ENCODE measurements around the gene KRT34. TPM values are rescaled to one million over a fixed set of nuclear protein-coding genes. Genes with fewer than 3 reads are reported as not detected.
"Not testable (repeated sequence)": the region's sequence is repeated elsewhere in the genome, so short reads cannot be mapped to it uniquely, and the experiment has no call there.

The KRT34 gene
- polyA plus RNA-seq, 1 of the 3 experiments (the other 2 are of a cell fraction), result 0.08 TPM

DNA sequence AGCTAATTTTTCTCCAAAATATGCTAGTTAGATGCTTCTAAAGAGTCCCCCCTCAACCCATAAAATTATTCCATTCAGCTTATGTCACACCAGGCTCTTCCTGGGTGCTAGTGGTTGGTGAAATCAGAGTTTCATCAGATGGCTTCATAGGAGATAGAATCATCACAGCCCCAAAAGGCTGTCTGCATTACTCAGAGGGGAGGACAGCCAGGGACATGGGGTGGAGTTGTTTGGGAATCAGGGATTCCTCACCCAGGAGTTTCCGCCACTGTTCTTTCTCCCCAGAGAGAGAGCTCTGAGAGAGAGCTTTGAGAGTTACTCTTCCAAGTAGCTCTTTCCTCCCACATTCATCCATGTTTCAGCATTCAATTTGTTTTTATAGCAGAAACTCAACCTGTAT lies 288 bp upstream of the KRT34 start:
- Histone ChIP-seq H3K27me3 (ENCODE audit: insufficient read depth) (no peaks in the 10 kb centered on the region), H3K36me3 (replicated peaks in 1 of 2; ENCODE audit: control insufficient read depth in 1 of 2, insufficient read depth in 2 of 2, low read length in 1 of 2) (no peaks in the 10 kb centered on the region), H3K9me2 (no peaks in the 10 kb centered on the region), H2AFZ (ENCODE audit: low read depth) (no peak overlapping the region), H3K4me3 (ENCODE audit: low read depth in 2 of 2, low read length in 1 of 2) (no peak overlapping the region), H3K4me2 (no peak overlapping the region), H4K20me1 (ENCODE audit: insufficient read depth) (no peaks in the 10 kb centered on the region), H3K27ac (ENCODE audit: low read depth in 2 of 2, low read length in 1 of 2) (no peak overlapping the region), H3K79me2 (ENCODE audit: insufficient read depth) (no peaks in the 10 kb centered on the region), H3K9me3 (no peaks in the 10 kb centered on the region), H3K4me1 (ENCODE audit: control insufficient read depth in 1 of 2, insufficient read depth in 2 of 2, low read depth in 1 of 2, low read length in 1 of 2) (peaks cover 0 to 6% of the 10 kb centered on the region in 2 experiments; a peak in 1 of 4 replicates), H3K9ac (no peak overlapping the region), H3F3A (replicated peaks; ENCODE audit: insufficient read depth) (no peaks in the 10 kb centered on the region)
- no peak for DNase-seq
- ChIA-PET POLR2A (no interaction called here), CTCF (interaction anchor here (0.7 to 0.9 kb wide), 2 partner anchors 167 to 266 kb away, joined by 3 to 4 read pairs; no protein-coding TSS in a partner anchor)
- WGBS (ENCODE audit: low lambda C conversion rate), result 93% methylated on average over 1 of the region's 1 CpG
- TF ChIP-seq GATA2 (CRISPR knock-in tag; IDR thresholded peaks at IDR 0.05) (no peak), RCOR1 (IDR thresholded peaks at IDR 0.05; ENCODE audit: low read length) (no peak), MXI1 (IDR thresholded peaks at IDR 0.05; ENCODE audit: low read depth, low read length) (no peak)
- TF ChIP-seq, protein P1, sequence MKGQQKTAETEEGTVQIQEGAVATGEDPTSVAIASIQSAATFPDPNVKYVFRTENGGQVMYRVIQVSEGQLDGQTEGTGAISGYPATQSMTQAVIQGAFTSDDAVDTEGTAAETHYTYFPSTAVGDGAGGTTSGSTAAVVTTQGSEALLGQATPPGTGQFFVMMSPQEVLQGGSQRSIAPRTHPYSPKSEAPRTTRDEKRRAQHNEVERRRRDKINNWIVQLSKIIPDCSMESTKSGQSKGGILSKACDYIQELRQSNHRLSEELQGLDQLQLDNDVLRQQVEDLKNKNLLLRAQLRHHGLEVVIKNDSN (IDR thresholded peaks at IDR 0.05; ENCODE audit: borderline replicate concordance, low read depth), result no peak

DNA sequence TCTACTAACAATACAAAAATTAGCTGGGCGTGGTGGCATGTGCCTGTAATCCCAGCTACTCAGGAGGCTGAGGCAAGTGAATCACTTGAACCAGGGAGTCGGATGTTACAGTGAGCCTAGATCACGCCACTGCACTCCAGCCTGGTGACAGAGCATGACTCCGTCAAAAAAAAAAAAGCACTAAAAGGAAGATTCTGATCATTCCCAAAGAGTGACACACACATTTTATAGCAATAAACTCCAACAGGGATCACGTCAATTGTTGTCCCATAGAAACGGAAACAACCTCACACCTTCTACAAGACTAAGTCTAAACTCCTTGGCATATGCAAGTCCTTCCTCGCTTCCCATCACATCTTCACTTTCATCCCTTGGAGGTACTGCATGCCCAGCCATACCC lies 2.0 kb downstream of the KRT34 start:
- H3F3A ChIP-seq (replicated peaks; ENCODE audit: insufficient read depth); H3K27me3 ChIP-seq (ENCODE audit: insufficient read depth); DNase-seq; H3K9ac ChIP-seq; H3K4me3 ChIP-seq (ENCODE audit: low read depth in 2 of 2, low read length in 1 of 2); POLR2A ChIA-PET; H3K79me2 ChIP-seq (ENCODE audit: insufficient read depth); H3K36me3 ChIP-seq (replicated peaks in 1 of 2; ENCODE audit: control insufficient read depth in 1 of 2, insufficient read depth in 2 of 2, low read length in 1 of 2); H3K4me2 ChIP-seq; H3K4me1 ChIP-seq (ENCODE audit: control insufficient read depth in 1 of 2, insufficient read depth in 2 of 2, low read depth in 1 of 2, low read length in 1 of 2); H3K9me2 ChIP-seq; H2AFZ ChIP-seq (ENCODE audit: low read depth); H3K9me3 ChIP-seq; H4K20me1 ChIP-seq (ENCODE audit: insufficient read depth); CTCF ChIA-PET: not testable (repeated sequence)
- H3K27ac ChIP-seq (ENCODE audit: low read depth in 2 of 2, low read length in 1 of 2), result peak overlapping the region in 1 of 2 experiments; percentile 28; a peak in 1 of 4 replicates
- 0 out of 2 replicates have a peak, but pooled peaks have one; percentile 27 for TF ChIP-seq JUND (IDR thresholded peaks at IDR 0.05)
- 36% methylated on average over 7 of the region's 7 CpGs for WGBS (ENCODE audit: low lambda C conversion rate)

DNA sequence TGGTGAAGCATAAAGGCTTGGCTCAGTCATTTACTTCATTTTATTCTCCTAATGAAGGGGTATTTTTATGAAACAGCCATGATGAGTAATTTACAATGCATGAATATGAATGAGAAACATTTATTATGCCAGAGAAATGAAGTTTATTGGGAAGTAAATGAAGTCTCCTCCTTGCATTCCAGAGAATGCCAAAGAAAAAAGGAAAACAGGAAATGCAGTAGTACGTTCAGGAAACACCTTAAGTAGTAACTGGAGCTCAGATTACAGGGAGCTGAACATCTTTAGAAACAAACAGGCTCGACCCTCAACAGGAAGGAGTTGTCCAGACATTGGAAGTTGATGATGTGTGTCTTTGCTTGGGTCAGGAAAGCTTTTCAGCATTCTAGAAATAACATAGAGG lies 4.6 kb downstream of the KRT34 start:
- ChIA-PET CTCF (interaction anchor here (2.3 kb wide), 1 partner anchor 171 kb away, joined by 7 read pairs; no protein-coding TSS in a partner anchor), POLR2A (no interaction called here)
- H3K4me1 ChIP-seq (ENCODE audit: control insufficient read depth in 1 of 2, insufficient read depth in 2 of 2, low read depth in 1 of 2, low read length in 1 of 2), result peaks cover 0 to 6% of the 10 kb centered on the region in 2 experiments; a peak in 1 of 4 replicates
- no peaks in the 10 kb centered on the region for H3K36me3 ChIP-seq (replicated peaks in 1 of 2; ENCODE audit: control insufficient read depth in 1 of 2, insufficient read depth in 2 of 2, low read length in 1 of 2)
- WGBS (ENCODE audit: low lambda C conversion rate), result 8% methylated on average over 2 of the region's 2 CpGs
- DNase-seq, result no peak
- no peak overlapping the region for H3K4me3 ChIP-seq (ENCODE audit: low read depth in 2 of 2, low read length in 1 of 2)
- no peaks in the 10 kb centered on the region for H3K9me2 ChIP-seq
- no peaks in the 10 kb centered on the region for H4K20me1 ChIP-seq (ENCODE audit: insufficient read depth)
- no peak overlapping the region for H3K9ac ChIP-seq
- no peak for TF ChIP-seq TEAD4 (IDR thresholded peaks at IDR 0.05; ENCODE audit: borderline replicate concordance, insufficient read depth)
- TF ChIP-seq FOXM1 (IDR thresholded peaks at IDR 0.05; ENCODE audit: low read depth), result no peak
- TF ChIP-seq EZH2phosphoT487 (IDR thresholded peaks at IDR 0.05; ENCODE audit: borderline replicate concordance, low read depth), result no peak
- no peak for TF ChIP-seq FOSL2 (IDR thresholded peaks at IDR 0.05; ENCODE audit: borderline replicate concordance, low read depth)
- no peak for TF ChIP-seq GABPA (IDR thresholded peaks at IDR 0.05; ENCODE audit: low read depth)
- no peak for TF ChIP-seq NRF1 (IDR thresholded peaks at IDR 0.05; ENCODE audit: low read depth, low read length)
- no peak for TF ChIP-seq MXI1 (IDR thresholded peaks at IDR 0.05; ENCODE audit: low read depth, low read length)
- TF ChIP-seq, protein P1 (IDR thresholded peaks at IDR 0.05; ENCODE audit: borderline replicate concordance, low read depth), result no peak
- no peaks in the 10 kb centered on the region for H3K9me3 ChIP-seq
- H2AFZ ChIP-seq (ENCODE audit: low read depth), result peak overlapping the region; percentile 57; the same call in 1 of the 2 replicates
- no peak overlapping the region for H3K27ac ChIP-seq (ENCODE audit: low read depth in 2 of 2, low read length in 1 of 2)
- H3K4me2 ChIP-seq, result no peak overlapping the region
- H3F3A ChIP-seq (replicated peaks; ENCODE audit: insufficient read depth), result no peaks in the 10 kb centered on the region
- no peaks in the 10 kb centered on the region for H3K27me3 ChIP-seq (ENCODE audit: insufficient read depth)
- no peaks in the 10 kb centered on the region for H3K79me2 ChIP-seq (ENCODE audit: insufficient read depth)
